Stimulated activated CD4-positive, alpha-beta T cell treated with anti-CD3 and anti-CD28 coated beads, Interleukin-2, amount 100 ng/mL, for 48 hours (primary cell): ENCODE data around the gene SEPTIN10.

Experiments used
- DNase-seq, 2 donors: peaks; one replicate each; pipeline ENCODE4 v3.0.0-alpha.2; 2020

SEPTIN10 gene

GRCh38 chr2:109494351-109494750 is 119.4 kb downstream of the SEPTIN10 start:
- DNase-seq = no peak

GRCh38 chr2:109493176-109493935 is 120.4 kb downstream of the SEPTIN10 start:
- DNase-seq = no peak
